Ishikawa (cell line): ENCODE data around the gene PPP4R4.

Experiments used
- CREB1 ChIP-seq: IDR thresholded peaks from 2 replicates; pipeline ENCODE4 v1.6.1; 2012; ENCODE audit warnings: low read depth
- RAD21 ChIP-seq: IDR thresholded peaks from 2 replicates; pipeline ENCODE4 v1.6.1; 2012; ENCODE audit warnings: low read depth
- YY1 ChIP-seq: IDR thresholded peaks from 2 replicates; pipeline ENCODE4 v1.6.1; 2012; ENCODE audit warnings: low read depth
- ZBTB7A ChIP-seq: IDR thresholded peaks from 2 replicates; pipeline ENCODE4 v1.6.1; 2012; ENCODE audit warnings: low read depth
- TF ChIP-seq, protein P1 (sequence below): IDR thresholded peaks from 2 replicates; pipeline ENCODE4 v1.6.1; 2012

DNA sequence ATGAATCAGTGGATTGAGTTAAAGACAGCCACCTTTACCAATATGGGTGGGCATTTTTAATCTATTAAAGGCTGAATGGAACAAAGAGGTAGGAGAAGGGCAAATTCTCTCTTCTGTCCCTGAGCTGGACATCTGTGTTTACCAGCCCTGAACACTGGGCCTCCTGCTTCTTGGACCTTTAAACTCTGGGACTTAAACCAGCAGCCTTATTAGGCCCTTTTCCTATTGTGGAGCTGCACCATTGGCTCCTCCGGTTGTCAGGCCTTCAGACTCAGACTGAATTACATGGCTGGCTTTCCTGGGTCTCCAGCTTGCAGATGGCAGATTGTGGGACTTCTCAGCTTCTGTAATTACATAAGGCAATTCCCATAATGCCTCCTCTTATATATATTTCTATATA is 142.6 kb downstream of the PPP4R4 start:
- TF ChIP-seq, protein P1, sequence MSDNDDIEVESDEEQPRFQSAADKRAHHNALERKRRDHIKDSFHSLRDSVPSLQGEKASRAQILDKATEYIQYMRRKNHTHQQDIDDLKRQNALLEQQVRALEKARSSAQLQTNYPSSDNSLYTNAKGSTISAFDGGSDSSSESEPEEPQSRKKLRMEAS, result no peak
- no peak for TF ChIP-seq RAD21
- no peak for TF ChIP-seq YY1
- TF ChIP-seq CREB1, result no peak
- TF ChIP-seq ZBTB7A, result no peak
